Stimulated activated CD4-positive, alpha-beta T cell treated with anti-CD3 and anti-CD28 coated beads, Interleukin-4, amount 100 ng/mL, for 24 hours (primary cell): Measurements from ENCODE around the gene SCCPDH.
"Not testable (repeated sequence)": the region's sequence is repeated elsewhere in the genome, so short reads cannot be mapped to it uniquely, and the experiment has no call there.

Experiments
- DNase-seq: peaks from one replicate; pipeline ENCODE4 v3.0.0-alpha.2; 2020

SCCPDH gene

GRCh38 chr1:246805135-246805716 lies 81.0 kb downstream of the SCCPDH start:
- no peak for DNase-seq

GRCh38 chr1:246809473-246809872 lies 85.3 kb downstream of the SCCPDH start:
- no peak for DNase-seq

GRCh38 chr1:246811985-246812384 lies 87.8 kb downstream of the SCCPDH start:
- DNase-seq, result no peak

GRCh38 chr1:246813325-246813724 lies 89.1 kb downstream of the SCCPDH start:
- DNase-seq, result not testable (repeated sequence)

- DNase-seq, result no peak
Observed at GRCh38 chr1:246814890-246815289, 90.7 kb downstream of the SCCPDH start.

GRCh38 chr1:246815693-246816270 lies 91.6 kb downstream of the SCCPDH start:
- no peak for DNase-seq
